Measurements from ENCODE around the gene TIMM17A. TPM values are rescaled to one million over a fixed set of nuclear protein-coding genes. Genes with fewer than 3 reads are reported as not detected.

TIMM17A gene
- total and polyA plus RNA-seq, 2 experiments from 2014 or later: 32.9 to 110 TPM

DNA sequence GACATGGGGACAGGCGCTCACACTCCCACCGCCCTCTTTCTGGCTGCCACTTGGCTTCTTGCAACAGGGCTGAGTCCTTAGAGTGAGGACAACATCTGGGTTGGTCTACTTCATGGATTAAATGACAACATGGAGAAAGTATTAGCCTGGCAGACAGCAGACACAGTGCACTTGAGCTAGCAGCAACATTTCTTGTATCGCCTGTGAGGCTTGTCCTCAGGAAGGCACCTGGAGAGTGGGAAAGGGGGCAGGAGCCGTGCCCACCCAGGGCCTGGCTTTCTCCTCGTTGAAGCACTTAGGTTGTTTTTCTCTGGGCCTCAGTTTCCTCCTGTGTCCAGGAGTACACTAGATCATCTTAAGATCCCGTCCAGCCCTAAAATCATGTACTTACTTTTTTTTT lies 58.8 kb downstream of the TIMM17A start:
- H3K27ac ChIP-seq: no peak overlapping the region
- no peak overlapping the region for H3K4me3 ChIP-seq
- no peaks in the 10 kb centered on the region for H3K27me3 ChIP-seq
- no peak for DNase-seq (ENCODE audit: low read depth in 1 of 2, low spot score in 1 of 2)
- no peaks in the 10 kb centered on the region for H3K9me3 ChIP-seq (ENCODE audit: low read depth)
- H3K4me1 ChIP-seq (ENCODE audit: low read depth): peaks cover 35% of the 10 kb centered on the region
- H3K36me3 ChIP-seq: peaks cover 5% of the 10 kb centered on the region
- TF ChIP-seq, protein P1, sequence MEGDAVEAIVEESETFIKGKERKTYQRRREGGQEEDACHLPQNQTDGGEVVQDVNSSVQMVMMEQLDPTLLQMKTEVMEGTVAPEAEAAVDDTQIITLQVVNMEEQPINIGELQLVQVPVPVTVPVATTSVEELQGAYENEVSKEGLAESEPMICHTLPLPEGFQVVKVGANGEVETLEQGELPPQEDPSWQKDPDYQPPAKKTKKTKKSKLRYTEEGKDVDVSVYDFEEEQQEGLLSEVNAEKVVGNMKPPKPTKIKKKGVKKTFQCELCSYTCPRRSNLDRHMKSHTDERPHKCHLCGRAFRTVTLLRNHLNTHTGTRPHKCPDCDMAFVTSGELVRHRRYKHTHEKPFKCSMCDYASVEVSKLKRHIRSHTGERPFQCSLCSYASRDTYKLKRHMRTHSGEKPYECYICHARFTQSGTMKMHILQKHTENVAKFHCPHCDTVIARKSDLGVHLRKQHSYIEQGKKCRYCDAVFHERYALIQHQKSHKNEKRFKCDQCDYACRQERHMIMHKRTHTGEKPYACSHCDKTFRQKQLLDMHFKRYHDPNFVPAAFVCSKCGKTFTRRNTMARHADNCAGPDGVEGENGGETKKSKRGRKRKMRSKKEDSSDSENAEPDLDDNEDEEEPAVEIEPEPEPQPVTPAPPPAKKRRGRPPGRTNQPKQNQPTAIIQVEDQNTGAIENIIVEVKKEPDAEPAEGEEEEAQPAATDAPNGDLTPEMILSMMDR (IDR thresholded peaks at IDR 0.05; ENCODE audit: low read depth, low read length): no peak

GRCh38 chr1:202014915-202015661 lies 59.8 kb downstream of the TIMM17A start:
- H3K36me3 ChIP-seq: peaks cover 5% of the 10 kb centered on the region
- H3K4me3 ChIP-seq: no peak overlapping the region
- no peak overlapping the region for H3K27ac ChIP-seq
- peaks cover 32% of the 10 kb centered on the region for H3K4me1 ChIP-seq (ENCODE audit: low read depth)
- H3K27me3 ChIP-seq: no peaks in the 10 kb centered on the region
- DNase-seq (ENCODE audit: low read depth in 1 of 2, low spot score in 1 of 2): no peak
- H3K9me3 ChIP-seq (ENCODE audit: low read depth): no peaks in the 10 kb centered on the region
- TF ChIP-seq, protein P1 (IDR thresholded peaks at IDR 0.05; ENCODE audit: low read depth, low read length): no peak

DNA sequence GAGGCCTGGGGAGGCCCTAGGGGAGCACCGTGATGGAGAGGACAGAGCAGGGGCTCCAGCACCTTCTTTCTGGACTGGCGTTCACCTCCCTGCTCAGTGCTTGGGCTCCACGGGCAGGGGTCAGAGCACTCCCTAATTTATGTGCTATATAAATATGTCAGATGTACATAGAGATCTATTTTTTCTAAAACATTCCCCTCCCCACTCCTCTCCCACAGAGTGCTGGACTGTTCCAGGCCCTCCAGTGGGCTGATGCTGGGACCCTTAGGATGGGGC lies 60.3 kb downstream of the TIMM17A start:
- H3K27me3 ChIP-seq: no peaks in the 10 kb centered on the region
- no peak overlapping the region for H3K27ac ChIP-seq
- H3K36me3 ChIP-seq: peaks cover 5% of the 10 kb centered on the region
- peaks cover 29% of the 10 kb centered on the region for H3K4me1 ChIP-seq (ENCODE audit: low read depth)
- H3K9me3 ChIP-seq (ENCODE audit: low read depth): no peaks in the 10 kb centered on the region
- TF ChIP-seq, protein P1 (IDR thresholded peaks at IDR 0.05; ENCODE audit: low read depth, low read length): no peak
- no peak overlapping the region for H3K4me3 ChIP-seq
- DNase-seq (ENCODE audit: low read depth in 1 of 2, low spot score in 1 of 2): no peak

DNA sequence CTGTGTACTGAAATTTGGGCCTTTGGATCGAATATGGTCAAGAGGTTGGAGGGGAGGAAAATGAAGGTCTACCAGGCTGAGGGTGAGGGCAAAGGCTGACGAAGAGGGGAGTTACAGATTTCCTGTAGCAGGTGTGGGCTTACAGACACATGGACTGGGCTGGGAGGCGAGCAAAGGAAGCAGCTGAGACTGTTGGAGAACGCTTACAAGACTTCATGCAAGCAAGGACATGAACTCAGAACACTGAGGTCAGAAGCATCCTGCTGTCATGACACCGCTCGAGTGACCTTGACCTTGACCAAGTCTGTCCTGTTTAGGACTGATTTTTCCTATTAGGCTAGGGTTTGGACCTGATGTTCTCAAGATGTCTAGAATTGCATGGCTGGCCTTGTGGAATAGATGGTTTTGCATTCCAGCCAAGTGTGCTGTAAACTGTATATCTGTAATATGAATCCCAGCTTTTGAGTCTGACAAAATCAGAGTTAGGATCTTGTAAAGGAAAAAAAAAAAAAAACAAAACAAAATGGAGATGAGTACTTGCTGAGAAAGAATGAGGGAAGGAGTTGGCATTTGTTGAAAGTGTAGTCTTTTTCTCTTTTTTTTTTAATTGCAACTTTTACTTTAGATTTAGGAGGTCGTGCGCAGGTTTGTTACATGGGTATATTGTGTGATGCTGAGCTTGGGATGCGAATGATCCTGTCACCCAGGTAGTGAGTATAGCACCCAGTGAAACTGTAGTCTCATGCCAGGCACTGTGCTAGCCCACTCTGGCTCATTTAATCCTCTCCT lies 60.9 kb downstream of the TIMM17A start:
- Histone ChIP-seq H3K9me3 (ENCODE audit: low read depth) (no peaks in the 10 kb centered on the region), H3K27me3 (no peaks in the 10 kb centered on the region), H3K4me1 (ENCODE audit: low read depth) (peaks cover 23% of the 10 kb centered on the region), H3K4me3 (no peak overlapping the region), H3K27ac (no peak overlapping the region), H3K36me3 (peaks cover 5% of the 10 kb centered on the region)
- DNase-seq (ENCODE audit: low read depth in 1 of 2, low spot score in 1 of 2): no peak
- TF ChIP-seq, protein P1 (IDR thresholded peaks at IDR 0.05; ENCODE audit: low read depth, low read length): no peak

DNA sequence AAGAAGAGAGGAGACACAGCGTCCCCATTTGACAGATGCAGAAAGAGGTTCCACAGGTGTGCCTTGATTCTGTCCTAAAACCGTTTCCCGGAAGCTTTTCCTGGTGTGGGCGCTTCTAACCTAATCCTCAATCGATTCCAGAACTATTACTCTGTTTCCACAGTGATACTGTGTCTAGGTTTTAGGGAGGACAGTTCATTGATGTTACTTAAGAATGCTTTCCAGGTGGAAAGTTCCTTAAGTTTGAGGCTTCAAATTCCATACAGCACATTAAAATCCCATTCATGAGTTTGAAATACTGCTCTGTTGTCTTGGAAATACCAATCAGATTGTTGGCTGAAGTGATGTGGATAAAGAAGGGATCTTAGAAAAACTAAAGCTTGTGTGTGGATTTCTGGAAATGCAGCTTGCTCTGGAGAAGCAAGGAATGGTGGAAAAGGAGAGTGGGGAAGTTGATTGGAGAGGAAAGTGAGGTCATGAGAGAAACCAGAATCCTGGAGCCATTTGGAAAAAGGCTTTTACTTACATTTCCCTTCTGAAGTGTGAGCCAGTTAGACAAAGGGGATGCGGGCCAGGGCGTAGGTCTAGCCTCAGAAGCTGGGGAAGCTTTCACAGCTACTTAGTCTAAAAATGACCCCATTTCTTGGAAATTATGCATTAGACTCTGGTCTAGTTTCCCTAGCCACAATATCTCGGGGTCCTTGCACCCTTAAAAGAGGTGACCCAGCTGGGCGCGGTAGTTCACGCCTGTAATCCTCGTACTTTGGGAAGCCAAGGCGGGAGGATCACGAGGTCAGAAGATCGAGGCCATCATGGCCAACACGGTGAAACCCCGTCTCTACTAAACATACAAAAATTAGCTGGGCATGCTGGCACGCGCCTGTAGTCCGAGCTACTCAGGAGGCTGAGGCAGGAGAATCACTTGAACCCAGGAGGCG lies 61.8 kb downstream of the TIMM17A start:
- DNase-seq (ENCODE audit: low read depth in 1 of 2, low spot score in 1 of 2): no peak
- Histone ChIP-seq H3K4me3 (no peak overlapping the region), H3K9me3 (ENCODE audit: low read depth) (no peaks in the 10 kb centered on the region), H3K36me3 (peaks cover 5% of the 10 kb centered on the region), H3K27ac (no peak overlapping the region), H3K4me1 (ENCODE audit: low read depth) (peaks cover 20% of the 10 kb centered on the region), H3K27me3 (no peaks in the 10 kb centered on the region)
- TF ChIP-seq, protein P1 (IDR thresholded peaks at IDR 0.05; ENCODE audit: low read depth, low read length): no peak
